GM21619 (cell line): ENCODE results near the gene TTC9C.
A peak's percentile ranks its signal among the peaks of the same experiment; 100 is the strongest.
"Not testable (repeated sequence)": the region's sequence is repeated elsewhere in the genome, so short reads cannot be mapped to it uniquely, and the experiment has no call there.

Experiments
- ATAC-seq: cut with Tn5 transposase; IDR thresholded peaks from one replicate; pipeline ENCODE4 v1.9.1; 2021; ENCODE audit not compliant: unreplicated experiment

Gene TTC9C

DNA sequence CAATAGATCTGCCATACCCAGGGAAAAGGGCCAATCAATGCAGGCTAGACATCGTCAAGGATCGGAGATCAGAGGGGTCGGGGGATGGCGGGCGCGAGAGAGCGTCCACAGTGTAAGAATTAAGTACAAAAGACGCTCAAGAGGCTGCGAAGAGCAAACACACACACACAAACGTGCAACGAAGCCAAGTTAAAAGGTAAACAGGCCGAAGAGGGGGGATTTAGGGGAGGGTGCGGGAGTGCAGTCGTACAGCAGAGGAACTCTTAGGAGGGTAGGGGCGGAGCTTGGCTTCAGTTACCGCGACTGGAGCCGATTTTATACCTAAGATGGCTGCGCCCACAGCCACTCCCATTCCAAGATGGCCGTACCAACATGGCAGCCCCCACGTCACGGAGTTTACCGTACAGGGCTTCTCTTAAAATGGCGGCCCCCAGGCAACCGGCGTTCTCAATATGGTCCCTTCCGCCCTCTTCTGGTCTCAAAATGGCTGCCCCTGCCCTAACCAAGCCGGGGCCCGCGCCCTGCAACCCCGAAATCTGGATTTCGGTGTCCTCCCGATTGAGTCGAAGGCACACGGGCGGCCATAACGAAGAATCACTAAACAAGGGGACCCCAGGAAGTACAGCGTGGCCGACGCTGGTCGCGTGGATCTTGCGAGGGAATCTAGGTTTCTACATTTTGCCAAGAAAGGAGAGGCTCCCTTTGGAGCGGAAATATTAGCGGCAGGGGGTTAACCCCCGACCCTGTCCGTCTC lies 18.9 kb upstream of the TTC9C start:
- ATAC-seq: peak; percentile 62

DNA sequence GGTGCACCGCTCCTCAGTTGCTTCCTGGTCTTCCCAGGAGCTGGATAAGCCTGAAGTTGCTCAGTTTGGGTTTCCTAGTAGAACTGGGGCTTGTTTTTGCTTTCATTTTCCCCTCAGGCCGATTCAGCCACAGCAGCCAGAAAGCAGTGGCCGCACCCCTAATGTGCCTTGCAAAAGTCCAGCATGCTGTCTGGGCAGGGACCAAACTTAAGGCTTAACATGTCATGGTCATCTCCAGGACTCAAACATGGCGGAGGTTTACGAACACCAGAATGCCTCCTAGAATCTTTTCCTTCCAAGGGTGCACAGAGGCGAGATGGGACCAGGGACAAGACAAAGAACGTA lies 18.3 kb upstream of the TTC9C start:
- ATAC-seq: no peak

DNA sequence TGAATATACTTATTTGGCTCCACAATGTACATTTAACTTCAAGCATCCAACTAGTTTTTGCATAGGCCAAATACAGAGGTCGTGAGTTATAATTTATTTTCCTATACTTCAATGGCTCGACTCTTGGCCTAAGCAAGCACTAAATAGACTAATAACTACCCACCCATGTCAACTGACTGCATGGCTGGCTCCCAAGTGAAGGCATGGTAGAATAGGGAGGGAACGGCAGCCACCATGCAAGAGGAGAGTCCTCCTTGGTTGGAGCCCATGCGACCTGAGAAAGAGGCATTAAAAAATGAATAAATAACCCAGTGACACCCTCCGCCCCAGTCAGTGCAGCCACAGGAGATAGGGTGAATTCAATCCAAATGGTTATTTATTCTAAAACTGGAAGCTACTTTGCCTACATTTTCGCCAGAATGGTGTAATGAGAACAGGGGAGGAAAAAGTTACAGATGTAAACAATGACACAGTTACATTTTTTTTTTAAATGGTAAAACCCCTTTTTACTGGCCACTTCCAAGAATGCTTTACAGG lies 15.9 kb upstream of the TTC9C start:
- ATAC-seq: no peak

DNA sequence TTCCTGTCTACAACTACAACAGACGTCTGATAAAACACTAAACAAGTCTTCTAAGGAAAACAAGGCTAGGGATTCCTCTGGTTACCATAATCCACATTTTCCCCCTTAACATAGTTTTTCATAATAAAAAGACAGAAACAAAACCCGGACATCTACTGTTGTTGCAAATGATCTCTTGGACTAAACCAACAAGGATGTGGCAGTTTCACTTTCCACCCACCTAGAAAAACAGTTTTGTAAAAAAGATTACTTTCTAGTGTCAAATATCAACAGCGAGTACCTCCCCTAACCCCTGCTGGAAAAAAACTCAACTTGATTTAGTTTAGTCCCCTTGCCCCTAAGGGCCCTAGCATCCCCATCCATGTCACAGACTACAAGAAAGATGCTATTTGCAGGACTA lies 15.4 kb upstream of the TTC9C start:
- ATAC-seq: no peak

DNA sequence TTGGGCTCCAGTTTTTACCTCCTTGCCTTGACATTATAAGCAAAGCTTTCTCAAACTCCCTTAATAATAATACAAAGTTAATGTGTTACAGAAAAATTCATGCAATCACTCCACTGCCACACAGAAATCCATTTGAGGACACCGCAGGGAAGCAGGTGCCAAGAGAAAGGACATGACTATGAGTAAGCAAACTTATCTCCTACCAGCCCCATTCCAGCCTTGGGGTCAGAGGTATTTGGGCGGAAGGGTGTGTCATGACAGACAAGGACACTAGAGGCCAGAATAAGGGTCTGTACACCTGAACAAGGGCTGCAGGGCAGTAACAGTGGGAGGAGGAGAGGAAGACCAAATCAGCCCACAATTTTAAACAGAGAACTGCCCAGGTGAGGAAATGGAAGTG lies 14.9 kb upstream of the TTC9C start:
- ATAC-seq: no peak

DNA sequence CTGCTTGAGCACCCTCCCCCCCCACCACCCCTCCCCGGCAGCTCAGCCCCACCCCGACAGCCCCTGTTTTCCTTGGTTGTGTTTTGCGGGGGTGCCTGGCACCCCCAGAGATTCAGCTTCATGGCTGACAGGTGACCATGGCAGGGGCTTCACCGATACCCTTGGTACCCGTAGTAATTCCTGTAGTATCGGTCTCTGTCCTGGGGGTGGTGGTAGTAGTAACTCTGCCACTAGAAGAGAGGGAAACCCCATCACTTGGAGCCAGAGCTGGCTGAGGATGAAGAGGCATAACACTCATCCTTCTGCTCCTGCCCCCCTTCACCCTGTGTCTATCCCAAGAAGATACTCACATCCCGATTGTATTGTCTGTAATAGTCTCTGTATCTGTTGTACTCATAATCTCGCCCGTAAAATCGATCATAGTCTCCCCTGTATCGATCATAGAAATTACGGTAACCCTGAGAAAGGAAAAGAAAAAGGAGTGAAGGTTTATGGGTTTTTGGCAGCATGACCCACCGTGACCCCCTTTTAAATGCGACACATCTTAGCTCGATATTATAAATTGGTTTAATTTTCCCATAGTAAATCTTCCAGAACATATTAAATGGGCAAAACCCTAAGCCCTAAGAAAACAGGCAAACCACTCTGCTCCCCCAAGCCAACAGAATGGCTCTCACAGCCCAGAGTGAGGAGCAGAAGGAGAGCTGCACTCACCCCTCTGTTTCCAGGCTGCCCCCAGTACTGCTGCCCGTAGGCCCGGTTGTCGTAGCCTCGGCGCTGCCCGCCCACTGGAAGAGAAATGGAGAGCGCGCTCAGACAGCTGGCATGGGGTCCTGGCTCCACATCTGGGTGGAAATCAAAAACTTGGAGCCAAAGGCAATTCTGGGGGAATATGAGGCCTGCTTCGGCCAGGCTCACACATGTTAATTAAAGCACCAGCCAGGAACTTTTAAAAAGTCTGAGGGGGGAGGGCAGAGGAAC lies 12.8 kb upstream of the TTC9C start:
- ATAC-seq: no peak

DNA sequence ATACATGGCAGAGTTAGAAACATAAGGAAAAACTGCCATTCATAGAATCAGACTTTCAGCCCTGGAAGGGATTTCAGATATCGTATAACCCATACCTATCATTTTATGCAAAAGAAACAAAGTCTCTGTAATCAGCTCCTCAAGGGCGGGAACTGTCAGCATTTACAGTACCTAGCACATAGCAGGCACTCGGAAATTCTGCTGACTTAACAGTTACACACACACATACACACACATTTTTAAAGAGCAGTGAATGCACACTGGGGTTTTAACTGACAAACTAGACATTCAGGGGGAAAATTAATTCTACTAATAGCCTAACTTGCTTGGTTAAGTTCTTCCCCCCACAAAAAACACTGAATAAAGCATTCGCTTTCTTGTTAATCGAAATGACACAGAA lies 12.1 kb upstream of the TTC9C start:
- ATAC-seq: no peak

DNA sequence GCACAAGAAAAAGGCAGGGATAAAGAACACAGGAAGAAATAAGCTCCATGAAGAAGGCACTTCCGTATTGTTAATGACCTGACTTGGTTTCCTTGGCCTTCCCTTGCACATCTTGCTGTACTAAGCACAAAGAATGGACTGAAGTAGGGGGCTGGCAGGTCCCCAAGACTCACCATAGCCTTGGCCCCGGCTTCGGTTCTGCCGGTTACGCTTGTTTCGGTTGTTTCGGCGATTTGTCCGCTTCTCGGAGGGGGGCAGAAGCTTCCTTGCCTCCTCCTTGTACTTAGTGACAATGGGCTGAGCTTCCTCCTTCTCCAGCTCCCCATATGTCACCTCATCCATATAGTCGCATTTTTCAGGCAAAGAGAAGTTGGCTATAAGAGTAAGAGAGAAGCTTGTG lies 11.5 kb upstream of the TTC9C start:
- no peak for ATAC-seq

DNA sequence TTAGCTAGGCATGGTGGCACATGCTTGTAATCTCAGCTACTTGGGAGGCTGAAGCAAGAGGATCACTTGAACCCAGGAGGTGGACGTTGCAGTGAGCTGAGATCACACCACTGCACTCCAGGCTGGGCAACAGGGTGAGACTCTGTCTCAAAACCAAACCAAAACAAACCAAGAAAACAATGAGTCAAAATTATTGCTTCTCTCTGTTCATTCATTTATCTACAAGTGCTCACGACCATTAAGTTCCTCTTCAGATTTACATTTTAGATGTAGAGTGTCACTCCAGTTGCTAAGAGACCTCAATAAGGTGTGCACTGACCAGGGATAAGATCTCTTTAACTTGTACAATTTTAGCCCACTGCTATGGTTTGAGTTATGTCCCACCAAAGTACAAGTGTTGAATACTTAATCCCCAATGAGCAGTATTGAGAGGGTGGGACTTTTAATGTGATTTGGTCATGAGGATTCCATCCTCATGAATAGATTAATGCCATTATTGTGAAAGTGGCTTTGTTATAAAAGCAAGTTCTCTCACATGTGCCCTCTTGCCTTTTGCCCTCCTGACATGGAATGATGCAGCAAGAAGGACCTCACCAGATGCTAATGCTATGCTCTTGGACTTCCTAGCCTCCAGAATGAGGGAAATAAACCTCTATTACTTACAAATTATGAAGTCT lies 8.8 kb upstream of the TTC9C start:
- ATAC-seq: no peak

DNA sequence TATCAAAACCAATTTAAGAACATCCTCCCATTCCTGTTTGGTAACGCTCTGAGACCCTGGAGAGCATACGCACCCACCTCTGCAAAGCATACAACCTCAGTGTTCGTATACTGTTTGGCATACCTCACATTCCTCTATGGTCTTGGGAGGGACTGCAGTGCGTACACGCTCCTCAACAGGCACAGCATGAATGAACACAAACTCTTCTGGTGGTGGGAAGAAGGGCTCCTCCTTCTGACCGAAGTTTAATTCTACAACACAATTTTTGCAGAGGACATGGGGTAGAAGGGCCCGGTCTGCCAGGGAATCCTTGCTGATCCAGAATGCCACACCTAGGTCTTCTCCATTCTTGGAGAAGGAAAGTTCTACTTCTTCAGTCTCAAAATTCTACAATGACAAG lies 6.3 kb upstream of the TTC9C start:
- ATAC-seq: no peak

DNA sequence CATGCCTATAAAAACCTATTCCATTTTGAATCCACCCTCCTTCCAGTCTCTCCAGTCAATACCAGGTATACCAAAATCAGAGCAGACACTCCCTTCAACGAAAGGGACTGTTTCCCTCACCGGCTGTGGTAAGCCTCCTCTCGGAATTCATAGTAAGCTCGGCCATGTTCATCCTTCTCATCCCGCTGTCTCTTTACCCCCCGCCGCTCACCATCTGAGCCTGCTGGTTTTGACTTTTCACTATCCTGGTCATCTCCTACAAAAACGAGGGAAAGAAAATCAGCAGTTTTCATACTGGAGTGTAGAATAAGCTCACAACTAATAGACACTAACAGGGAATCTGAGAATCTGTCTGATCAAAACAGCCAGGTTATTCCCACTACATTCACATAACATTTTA lies 4.1 kb upstream of the TTC9C start:
- ATAC-seq: no peak

DNA sequence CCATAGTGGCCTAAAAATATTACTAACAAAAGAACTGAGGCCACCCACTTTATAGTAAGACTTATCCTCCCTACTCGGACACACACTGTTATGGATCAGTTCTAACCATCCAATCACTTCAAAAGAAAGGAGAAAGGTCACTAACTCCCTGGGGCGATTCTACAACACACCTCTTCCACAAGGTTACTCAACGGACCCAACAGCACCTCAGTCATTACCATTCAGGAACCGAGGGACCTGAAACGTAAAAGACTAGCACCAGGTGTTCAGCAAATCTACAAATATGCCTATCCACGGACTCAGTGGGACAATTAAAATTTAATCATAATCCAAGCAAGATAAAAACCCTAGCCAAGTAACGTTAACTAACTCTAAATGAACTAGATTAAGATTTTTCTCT lies 2.6 kb upstream of the TTC9C start:
- no peak for ATAC-seq

DNA sequence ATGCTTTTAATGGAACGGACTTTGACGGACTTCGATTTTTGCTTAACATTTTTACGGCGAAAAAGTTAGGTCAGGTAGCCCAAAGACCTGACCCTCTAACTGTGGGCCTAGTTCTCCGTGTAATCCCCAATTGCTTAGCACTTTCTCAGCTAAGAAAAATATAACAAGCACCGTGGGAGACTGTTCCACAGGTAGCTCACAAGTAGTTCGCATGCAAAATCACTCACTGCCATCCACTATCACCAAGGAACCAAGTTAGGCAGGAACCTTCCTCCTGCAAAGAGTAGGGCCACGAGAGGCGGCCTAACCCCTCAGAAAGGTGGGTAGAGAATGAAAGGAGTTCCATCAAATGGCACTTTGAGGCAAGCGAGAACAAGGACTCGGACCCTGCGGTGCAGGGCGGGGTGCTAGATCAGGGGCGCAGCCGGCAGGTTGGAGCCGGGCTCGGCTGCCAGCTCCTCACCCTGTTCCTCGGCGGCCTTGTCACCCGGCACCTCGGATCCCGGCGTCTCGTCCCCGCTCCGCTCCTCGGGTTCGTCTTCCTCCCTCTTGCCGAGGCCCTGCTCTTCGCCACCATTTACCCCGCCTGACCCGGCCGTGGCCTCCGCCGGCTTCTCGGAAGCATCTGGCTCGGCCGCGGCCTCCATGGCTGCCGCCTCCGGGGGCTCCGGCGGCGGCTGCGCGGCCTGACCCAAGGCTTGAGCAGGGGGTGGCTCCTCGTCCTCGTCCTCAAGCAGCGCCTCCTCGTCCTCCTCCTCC lies 2.0 kb upstream of the TTC9C start:
- no peak for ATAC-seq

DNA sequence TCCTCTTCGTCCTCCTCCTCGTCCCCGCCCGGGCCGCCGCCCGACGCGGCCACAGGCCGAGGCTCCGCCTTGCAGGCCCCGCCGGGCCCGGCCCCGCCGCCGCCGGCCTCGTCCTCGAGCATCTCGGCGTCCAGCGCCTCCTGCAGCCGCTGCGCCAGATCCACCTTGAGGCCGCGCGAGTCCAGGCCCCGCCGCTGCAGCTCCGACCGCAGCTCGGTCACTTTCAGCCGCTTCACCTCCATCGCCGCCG lies 1.4 kb upstream of the TTC9C start:
- no peak for ATAC-seq

DNA sequence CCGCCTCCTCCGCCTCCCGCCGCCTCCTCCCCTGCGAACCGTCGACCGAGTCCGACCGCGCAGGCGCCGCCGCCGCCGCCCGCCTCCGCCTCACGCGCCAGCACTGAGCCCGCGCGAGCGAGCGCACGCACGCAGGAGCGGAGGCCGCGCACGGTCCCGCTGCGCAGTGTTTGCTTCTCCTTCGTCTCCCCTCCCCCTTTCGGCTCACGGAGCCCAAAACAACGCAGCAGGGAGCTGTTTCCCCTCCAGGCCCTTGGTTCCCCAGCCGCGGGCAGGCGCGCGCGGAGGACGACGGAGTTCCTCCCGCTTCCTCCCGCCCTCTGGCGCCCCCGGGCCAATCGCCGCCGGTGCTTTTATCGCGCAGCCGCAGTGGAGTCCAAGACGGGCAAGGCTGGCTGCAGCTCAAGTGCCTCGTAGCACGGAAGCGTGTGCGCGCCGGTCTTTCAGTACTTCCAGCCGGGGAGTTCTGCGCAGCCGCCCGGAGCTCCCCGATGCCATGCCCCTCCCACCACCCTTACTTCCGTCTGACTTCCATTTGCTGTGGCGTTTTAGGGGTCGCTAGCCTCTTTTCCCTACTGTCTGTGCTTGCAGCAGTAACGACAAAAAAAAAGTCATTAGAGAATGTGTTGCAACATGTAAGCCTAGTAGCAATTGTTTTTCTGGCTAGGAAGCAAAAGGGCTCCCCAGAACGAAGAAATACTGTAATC lies 968 bp upstream of the TTC9C start, which contains the start of gene HNRNPUL2:
TSS of gene HNRNPUL2 (minus strand) at position 293 of the 707 bp plus-strand sequence. CDS start 301 bp downstream, outside the sequence.
- peak; percentile 65 for ATAC-seq

DNA sequence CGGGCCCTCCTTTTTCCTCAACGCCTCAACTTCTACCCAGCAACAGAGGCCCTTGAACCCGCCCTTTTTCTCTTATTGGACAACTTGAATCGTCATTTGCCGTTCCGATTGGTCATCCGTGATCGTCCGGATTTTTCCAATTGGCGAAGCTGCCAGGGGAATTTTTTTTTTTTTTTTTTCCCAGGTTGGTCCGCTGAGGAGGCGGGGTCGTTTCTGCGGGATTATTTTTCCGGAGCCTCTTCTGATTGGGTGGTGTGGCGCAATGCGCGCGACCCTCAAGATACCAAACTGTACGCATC lies 465 bp upstream of the TTC9C start:
- ATAC-seq: peak; percentile 39

DNA sequence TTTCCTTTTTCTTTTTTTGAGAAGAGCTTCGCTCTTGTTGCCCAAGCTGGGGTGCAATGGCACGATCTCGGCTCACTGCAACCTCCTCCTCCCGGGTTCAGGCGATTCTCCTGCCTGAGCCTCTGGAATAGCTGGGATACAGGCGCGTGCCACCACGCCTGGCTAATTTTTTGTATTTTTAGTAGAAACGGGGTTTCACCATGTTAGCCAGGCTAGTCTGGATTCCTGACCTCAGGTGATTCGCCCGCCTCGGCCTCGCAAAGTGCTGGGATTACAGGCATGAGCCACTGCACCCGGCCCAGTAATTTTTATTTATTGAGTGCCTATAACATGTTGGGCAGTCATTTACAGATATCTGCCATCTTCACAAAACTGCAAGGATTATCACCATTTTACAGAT lies 1.8 kb downstream of the TTC9C start:
- ATAC-seq: not testable (repeated sequence)

DNA sequence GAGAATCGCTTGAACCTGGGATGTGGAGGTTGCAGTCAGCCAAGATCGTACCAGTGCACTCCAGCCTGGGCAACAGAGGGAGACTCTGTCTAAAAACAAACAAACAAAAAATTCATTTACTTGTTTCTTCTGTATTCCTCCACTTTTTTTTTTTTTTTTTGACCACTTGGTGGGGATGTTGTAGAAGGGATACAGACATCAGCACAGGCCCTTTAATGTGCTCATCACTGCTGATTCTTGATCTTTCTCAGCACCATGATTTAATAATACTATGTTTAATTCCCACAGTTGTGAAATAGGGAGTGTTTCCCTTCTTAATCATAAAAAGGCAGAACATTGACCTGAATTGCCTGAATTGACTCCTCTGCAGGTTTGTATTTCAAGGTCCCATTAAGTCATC lies 4.5 kb downstream of the TTC9C start:
- no peak for ATAC-seq

DNA sequence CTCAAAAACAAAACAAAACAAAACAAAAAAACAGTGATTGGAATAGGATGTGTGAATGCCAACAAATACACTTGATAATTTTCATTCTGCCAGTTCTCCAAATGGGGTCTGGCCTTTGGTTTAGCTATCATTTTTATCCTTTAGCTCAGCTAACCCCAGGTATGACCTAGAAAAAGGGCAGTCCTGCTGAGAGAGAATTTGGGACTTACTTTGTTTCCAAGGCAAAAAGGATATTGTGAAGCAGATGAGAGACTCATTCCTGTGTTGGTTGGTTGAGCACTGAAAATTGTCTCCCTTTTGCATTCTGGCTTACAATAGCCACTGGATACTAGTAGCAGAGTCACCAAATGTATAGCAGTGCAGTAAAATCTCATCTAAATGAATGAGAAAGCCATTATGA lies 8.9 kb downstream of the TTC9C start:
- ATAC-seq: no peak

DNA sequence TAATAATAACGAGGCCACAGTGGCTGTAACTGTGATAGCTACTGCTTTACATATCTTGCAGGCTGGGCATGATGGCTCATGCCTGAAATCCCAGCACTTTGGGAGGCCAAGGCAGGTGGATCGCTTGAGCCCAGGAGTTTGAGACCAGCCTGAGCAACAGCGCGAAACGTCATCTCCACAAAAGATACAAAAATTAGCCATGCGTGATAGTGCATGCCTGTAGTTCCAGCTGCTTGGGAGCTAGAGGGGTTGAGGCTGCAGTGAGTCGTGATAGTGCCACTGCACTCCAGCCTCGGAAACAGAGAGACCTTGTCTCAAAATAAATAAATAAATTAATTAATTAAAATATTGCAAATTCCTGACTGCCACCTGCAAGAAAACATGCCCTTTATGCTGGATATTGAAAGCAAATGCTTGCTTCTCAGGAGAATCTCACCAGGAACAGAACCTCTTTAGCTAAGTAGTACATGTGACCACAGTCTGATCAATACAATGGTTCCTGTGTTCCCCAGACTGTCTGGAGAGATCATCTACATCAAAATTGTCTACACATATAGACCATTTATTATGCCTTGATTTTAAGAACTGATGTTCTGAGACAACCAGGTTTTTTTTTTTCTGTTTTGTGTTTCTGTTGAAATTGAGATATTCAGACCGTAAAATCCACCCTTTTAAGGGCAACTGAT lies 19.3 kb downstream of the TTC9C start:
- no peak for ATAC-seq
